DND-41 (cell line): ENCODE results near the gene TBC1D2B.

ENCODE experiments used
- ATAC-seq: fragments of 200-7000 bp; cut with Tn5 transposase; 3 replicates; pipeline ENCODE4 v1.9.1; 2021; ENCODE audit warnings: low read depth; ENCODE audit not compliant: insufficient read depth
- DNase-seq: peaks from one replicate; pipeline ENCODE4 v3.0.0-alpha.2; 2020
- H2AFZ ChIP-seq: 2 replicates; pipeline ENCODE4 v1.6.0; 2012; ENCODE audit warnings: low read depth, low read length
- H3K27ac ChIP-seq: 2 replicates; pipeline ENCODE4 v1.5.1; 2012; ENCODE audit warnings: low read length, inconsistent platforms
- H3K27me3 ChIP-seq: fragments of 200-600 bp; sonication (generic); 2 replicates; pipeline ENCODE4 v1.6.0; 2012; ENCODE audit warnings: low read length, mild to moderate bottlenecking, inconsistent platforms; ENCODE audit not compliant: insufficient read depth, poor library complexity
- H3K36me3 ChIP-seq: 2 replicates; pipeline ENCODE4 v1.5.1; 2012; ENCODE audit warnings: low read length, inconsistent platforms; ENCODE audit not compliant: insufficient read depth
- H3K4me1 ChIP-seq: 2 replicates; pipeline ENCODE4 v1.5.1; 2012; ENCODE audit warnings: mild to moderate bottlenecking, low read length; ENCODE audit not compliant: insufficient read depth
- H3K4me2 ChIP-seq: 2 replicates; pipeline ENCODE4 v1.6.0; 2012; ENCODE audit warnings: mild to moderate bottlenecking, moderate library complexity, low read length, inconsistent platforms; ENCODE audit not compliant: insufficient read depth
- H3K4me3 ChIP-seq, 2 experiments: fragments of 200-600 bp in 1 of 2; shearing (Covaris generic) in 1 of 2; 2 replicates each; pipeline ENCODE4 v1.5.1; 2012 to 2016; ENCODE audit warnings: inconsistent platforms in 2 of 2, low read length in 2 of 2, mild to moderate bottlenecking in 2 of 2, low read depth in 1 of 2, moderate library complexity in 1 of 2
- H3K79me2 ChIP-seq: 2 replicates; pipeline ENCODE4 v1.6.0; 2012; ENCODE audit warnings: low read length, inconsistent platforms; ENCODE audit not compliant: insufficient read depth
- H3K9ac ChIP-seq: 2 replicates; pipeline ENCODE4 v1.6.0; 2012; ENCODE audit warnings: low read depth, mild to moderate bottlenecking, inconsistent platforms, low read length, moderate library complexity
- H3K9me3 ChIP-seq: 2 replicates; pipeline ENCODE4 v1.5.1; 2012; ENCODE audit warnings: low read length, moderate library complexity, mild to moderate bottlenecking, inconsistent platforms; ENCODE audit not compliant: insufficient read depth, severe bottlenecking
- H4K20me1 ChIP-seq: 2 replicates; pipeline ENCODE4 v1.6.0; 2012; ENCODE audit warnings: low read length; ENCODE audit not compliant: insufficient read depth
- CTCF ChIP-seq: IDR thresholded peaks from 2 replicates; pipeline ENCODE4 v1.5.1; 2012; ENCODE audit warnings: borderline replicate concordance, low read length, moderate library complexity, mild to moderate bottlenecking; ENCODE audit not compliant: poor library complexity, severe bottlenecking; ENCODE audit errors: extremely low read depth
- EZH2 ChIP-seq: IDR thresholded peaks from 3 replicates; pipeline ENCODE4 v1.6.1; 2012; ENCODE audit warnings: borderline replicate concordance, low read depth, mild to moderate bottlenecking, moderate library complexity, low read length, inconsistent platforms; ENCODE audit not compliant: severe bottlenecking

The TBC1D2B gene

GRCh38 chr15:78018445-78018844, 59.1 kb downstream of the TBC1D2B start:
- 0 out of 2 replicates have a peak, but pooled peaks cover 4% of the 10 kb centered on the region for H4K20me1 ChIP-seq
- no peak overlapping the region for H2AFZ ChIP-seq
- no peak overlapping the region for H3K9ac ChIP-seq
- DNase-seq: no peak
- H3K27ac ChIP-seq: no peak overlapping the region
- no peaks in the 10 kb centered on the region for H3K4me1 ChIP-seq
- H3K36me3 ChIP-seq: peaks cover 60% of the 10 kb centered on the region
- H3K79me2 ChIP-seq: no peaks in the 10 kb centered on the region
- ATAC-seq: no peak
- TF ChIP-seq EZH2 (no peak), CTCF (no peak)
- H3K27me3 ChIP-seq: no peaks in the 10 kb centered on the region
- H3K4me2 ChIP-seq: no peak overlapping the region
- H3K9me3 ChIP-seq: no peaks in the 10 kb centered on the region
- no peak overlapping the region for H3K4me3 ChIP-seq

- Histone ChIP-seq H3K27ac (no peak overlapping the region), H3K9me3 (no peaks in the 10 kb centered on the region), H3K4me3 (no peak overlapping the region), H3K4me2 (no peak overlapping the region), H4K20me1 (0 out of 2 replicates have a peak, but pooled peaks cover 4% of the 10 kb centered on the region), H3K4me1 (no peaks in the 10 kb centered on the region), H3K79me2 (no peaks in the 10 kb centered on the region), H3K27me3 (no peaks in the 10 kb centered on the region), H2AFZ (no peak overlapping the region), H3K36me3 (peaks cover 66% of the 10 kb centered on the region), H3K9ac (no peak overlapping the region)
- DNase-seq (no peak), ATAC-seq (no peak)
- TF ChIP-seq EZH2 (no peak), CTCF (no peak)
Measured at GRCh38 chr15:78016860-78017259, 60.7 kb downstream of the TBC1D2B start.

DNA sequence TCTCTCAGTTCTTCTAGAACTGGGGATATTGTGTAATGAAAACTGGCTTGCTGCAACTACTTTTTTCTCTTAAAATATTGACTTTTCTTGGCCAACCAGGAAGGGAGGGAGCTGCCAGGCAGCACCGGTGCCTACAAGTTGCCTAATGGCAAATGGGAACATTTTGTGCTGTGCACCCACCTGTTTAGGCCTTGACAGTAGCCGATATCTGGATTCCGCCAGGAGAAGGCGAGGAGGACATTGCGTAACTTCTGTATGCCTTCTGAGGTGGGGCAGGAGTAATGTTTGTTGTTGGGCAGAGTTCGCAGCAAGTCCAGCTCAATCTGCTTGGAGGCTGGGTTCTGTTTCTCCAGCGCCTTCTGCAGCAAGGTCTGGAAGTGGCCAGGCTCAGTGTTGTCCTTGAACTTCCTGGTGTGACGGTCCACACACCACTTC, 64.9 kb downstream of the TBC1D2B start:
- Histone ChIP-seq H3K36me3 (peaks cover 71% of the 10 kb centered on the region), H3K27ac (no peak overlapping the region)

More for the DNA sequence above, 64.9 kb downstream of the TBC1D2B start:
- Histone ChIP-seq H3K4me1 (no peaks in the 10 kb centered on the region), H3K4me2 (no peak overlapping the region), H2AFZ (no peak overlapping the region), H3K79me2 (no peaks in the 10 kb centered on the region), H3K9ac (no peak overlapping the region), H4K20me1 (0 out of 2 replicates have a peak, but pooled peaks cover 11% of the 10 kb centered on the region), H3K27me3 (no peaks in the 10 kb centered on the region), H3K4me3 (no peak overlapping the region), H3K9me3 (no peaks in the 10 kb centered on the region)
- TF ChIP-seq CTCF (no peak), EZH2 (no peak)
- no peak for ATAC-seq
- DNase-seq: no peak
